HEK293T (cell line): ENCODE measurements around the gene TOB1.

Experiments
- CTCF ChIA-PET: fragments of 350-600 bp; formaldehyde crosslinking; extraction: SDS; loops from one replicate; lab custom pipeline; 2021; ENCODE audit warnings: antibody characterized with exemption, inconsistent platforms; lab: Yijun Ruan, JAX
- POLR2A ChIA-PET: fragments of 350-600 bp; formaldehyde crosslinking; extraction: SDS; loops from one replicate; lab custom pipeline; 2020; ENCODE audit warnings: antibody characterized with exemption, inconsistent platforms; lab: Yijun Ruan, JAX
- DNase-seq: peaks from one replicate; pipeline ENCODE4 v3.0.0; 2012; ENCODE audit warnings: mixed read lengths; ENCODE audit errors: extremely low spot score
- ARNT ChIP-seq: fragments of 450-650 bp; IDR thresholded peaks from 2 replicates; pipeline ENCODE4 v1.6.1; 2017; ENCODE audit warnings: mild to moderate bottlenecking
- BHLHE40 ChIP-seq: fragments of 450-650 bp; IDR thresholded peaks from 2 replicates; pipeline ENCODE4 v1.6.1; 2016; ENCODE audit warnings: mild to moderate bottlenecking, moderate library complexity, borderline replicate concordance
- CTBP1 ChIP-seq: fragments of 450-650 bp; IDR thresholded peaks from 2 replicates; pipeline ENCODE4 v1.6.1; 2016; ENCODE audit warnings: borderline replicate concordance
- ELF4 ChIP-seq: fragments of 450-650 bp; IDR thresholded peaks from 2 replicates; pipeline ENCODE4 v1.6.1; 2017; ENCODE audit warnings: antibody characterized with exemption
- FOXA1 ChIP-seq: fragments of 450-650 bp; IDR thresholded peaks from 2 replicates; pipeline ENCODE4 v1.6.1; 2016; ENCODE audit warnings: mild to moderate bottlenecking
- FOXK2 ChIP-seq: fragments of 450-650 bp; IDR thresholded peaks from 2 replicates; pipeline ENCODE4 v1.6.1; 2016; ENCODE audit warnings: mild to moderate bottlenecking
- FOXM1 ChIP-seq: fragments of 450-650 bp; IDR thresholded peaks from 2 replicates; pipeline ENCODE4 v1.6.1; 2017; ENCODE audit warnings: mild to moderate bottlenecking, borderline replicate concordance
- HDGF ChIP-seq: fragments of 450-650 bp; IDR thresholded peaks from 2 replicates; pipeline ENCODE4 v1.6.1; 2017; ENCODE audit warnings: antibody characterized with exemption, borderline replicate concordance
- L3MBTL2 ChIP-seq: fragments of 450-650 bp; conservative IDR thresholded peaks from 2 replicates; pipeline ENCODE4 v1.6.1; 2016; ENCODE audit warnings: mild to moderate bottlenecking
- LEF1 ChIP-seq: fragments of 450-650 bp; IDR thresholded peaks from 2 replicates; pipeline ENCODE4 v1.6.1; 2017; ENCODE audit warnings: mild to moderate bottlenecking, borderline replicate concordance
- NFRKB ChIP-seq: fragments of 450-650 bp; IDR thresholded peaks from 2 replicates; pipeline ENCODE4 v1.6.1; 2016; ENCODE audit warnings: mild to moderate bottlenecking, moderate library complexity
- PKNOX1 ChIP-seq: fragments of 450-650 bp; IDR thresholded peaks from 2 replicates; pipeline ENCODE4 v1.6.1; 2016
- SP1 ChIP-seq: fragments of 450-650 bp; IDR thresholded peaks from 2 replicates; pipeline ENCODE4 v1.6.1; 2017
- SUZ12 ChIP-seq: fragments of 450-650 bp; IDR thresholded peaks from 2 replicates; pipeline ENCODE4 v1.6.1; 2016; ENCODE audit warnings: mild to moderate bottlenecking
- TARDBP ChIP-seq: fragments of 450-650 bp; IDR thresholded peaks from 2 replicates; pipeline ENCODE4 v1.6.1; 2016
- ZNF384 ChIP-seq: fragments of 450-650 bp; IDR thresholded peaks from 2 replicates; pipeline ENCODE4 v1.6.1; 2016

Gene TOB1

GRCh38 chr17:50866261-50866949 is at the start of gene TOB1:
TOB1 (minus strand) TSS chr17:50866354; CDS start chr17:50864017, 2,337 bp downstream.
- ChIA-PET CTCF (interaction anchor here (0.9 to 3.5 kb wide), 4 partner anchors 14 to 90 kb away, joined by 3 to 13 read pairs (median 7); no protein-coding TSS in a partner anchor), POLR2A (interaction anchor here (0.5 to 5.5 kb wide), 48 partner anchors 9 to 341 kb away, joined by 3 to 93 read pairs (median 6); partner anchors contain the start of genes LUC7L3, NME1 and NME2)
- peak; percentile 90 for DNase-seq

GRCh38 chr17:50914505-50915063 is 48.4 kb upstream of the TOB1 start:
- ChIA-PET CTCF (no interaction called here), POLR2A (interaction anchor here (0.9 kb wide), 1 partner anchor 48 kb away, joined by 3 read pairs; the partner anchor contains the start of gene TOB1)
- DNase-seq, result no peak
- TF ChIP-seq CTBP1, result no peak
- no peak for TF ChIP-seq FOXK2
- no peak for TF ChIP-seq BHLHE40
- TF ChIP-seq PKNOX1, result no peak
- TF ChIP-seq HDGF, result no peak
- TF ChIP-seq ARNT, result no peak
- no peak for TF ChIP-seq ELF4
- no peak for TF ChIP-seq SUZ12
- no peak for TF ChIP-seq SP1
- no peak for TF ChIP-seq TARDBP
- no peak for TF ChIP-seq ZNF384
- no peak for TF ChIP-seq LEF1
- no peak for TF ChIP-seq L3MBTL2
- no peak for TF ChIP-seq FOXM1
- no peak for TF ChIP-seq FOXA1
- TF ChIP-seq NFRKB, result no peak

More at GRCh38 chr17:50866261-50866949, at the start of gene TOB1:
- TF ChIP-seq BHLHE40 (no peak), CTBP1 (no peak), ELF4 (peak; percentile 74), ARNT (no peak), FOXK2 (no peak), SUZ12 (no peak)

GRCh38 chr17:50913120-50913519 is 47.0 kb upstream of the TOB1 start:
- CTCF ChIA-PET, result interaction anchor here (1.2 to 1.9 kb wide), 2 partner anchors 10 to 49 kb away, joined by 3 to 8 read pairs; no protein-coding TSS in a partner anchor
- POLR2A ChIA-PET, result interaction anchor here (1.3 kb wide), 1 partner anchor 46 kb away, joined by 3 read pairs; no protein-coding TSS in a partner anchor
- no peak for DNase-seq
- no peak for TF ChIP-seq NFRKB
- no peak for TF ChIP-seq BHLHE40
- no peak for TF ChIP-seq FOXK2
- TF ChIP-seq HDGF, result no peak
- TF ChIP-seq FOXM1, result no peak
- TF ChIP-seq SP1, result no peak
- no peak for TF ChIP-seq ZNF384
- no peak for TF ChIP-seq TARDBP
- TF ChIP-seq ELF4, result no peak
- no peak for TF ChIP-seq FOXA1
- TF ChIP-seq ARNT, result no peak
- TF ChIP-seq SUZ12, result no peak
- TF ChIP-seq LEF1, result no peak
- no peak for TF ChIP-seq L3MBTL2

GRCh38 chr17:50911890-50912289 is 45.7 kb upstream of the TOB1 start:
- CTCF ChIA-PET, result interaction anchor here (0.6 to 1.9 kb wide), 3 partner anchors 11 to 48 kb away, joined by 3 to 8 read pairs (median 4); no protein-coding TSS in a partner anchor
- TF ChIP-seq TARDBP, result no peak
- no peak for TF ChIP-seq ZNF384
- no peak for TF ChIP-seq PKNOX1
- TF ChIP-seq BHLHE40, result no peak
- TF ChIP-seq FOXM1, result no peak
- no peak for TF ChIP-seq L3MBTL2
- no peak for DNase-seq
- POLR2A ChIA-PET, result interaction anchor here (2.4 kb wide), 1 partner anchor 45 kb away, joined by 15 read pairs; the partner anchor contains the start of gene TOB1

GRCh38 chr17:50911450-50911849 is 45.3 kb upstream of the TOB1 start:
- ChIA-PET CTCF (interaction anchor here (1.9 kb wide), 1 partner anchor 11 kb away, joined by 8 read pairs; no protein-coding TSS in a partner anchor), POLR2A (interaction anchor here (2.4 kb wide), 1 partner anchor 44 kb away, joined by 15 read pairs; the partner anchor contains the start of gene TOB1)
- DNase-seq, result no peak
- TF ChIP-seq TARDBP, result no peak
- no peak for TF ChIP-seq ZNF384
- TF ChIP-seq FOXA1, result no peak
- TF ChIP-seq PKNOX1, result no peak
- TF ChIP-seq L3MBTL2, result no peak
- TF ChIP-seq ELF4, result no peak
